GM12872 (cell line): ENCODE data around the gene BCAS1.

Experiments
- CTCF ChIP-seq: IDR thresholded peaks from 3 replicates; pipeline ENCODE4 v1.5.1; 2011; ENCODE audit warnings: low read depth, mild to moderate bottlenecking, low read length, moderate library complexity; ENCODE audit not compliant: insufficient read depth

BCAS1 gene

GRCh38 chr20:54102543-54102942 is 32.1 kb upstream of the BCAS1 start:
- TF ChIP-seq CTCF: no peak

- TF ChIP-seq CTCF: no peak
These were observed 30.2 kb upstream of the BCAS1 start for GRCh38 chr20:54100563-54100962.

GRCh38 chr20:54099894-54100293 is 29.5 kb upstream of the BCAS1 start:
- no peak for TF ChIP-seq CTCF

- no peak for TF ChIP-seq CTCF
These were observed 27.7 kb upstream of the BCAS1 start for GRCh38 chr20:54098047-54098446.

GRCh38 chr20:54097236-54097529 is 26.8 kb upstream of the BCAS1 start:
- no peak for TF ChIP-seq CTCF

- TF ChIP-seq CTCF: no peak
These were observed 25.4 kb upstream of the BCAS1 start for GRCh38 chr20:54095824-54096223.

GRCh38 chr20:54094268-54094580 is 23.8 kb upstream of the BCAS1 start:
- no peak for TF ChIP-seq CTCF
